Glomerular visceral epithelial cell (primary cell): ENCODE measurements around the gene UCN.
A peak's percentile ranks its signal among the peaks of the same experiment; 100 is the strongest.
"Not testable (repeated sequence)": the region's sequence is repeated elsewhere in the genome, so short reads cannot be mapped to it uniquely, and the experiment has no call there.

Experiments used
- DNase-seq: peaks from one replicate; pipeline ENCODE4 v3.0.0-alpha.2; 2016; ENCODE audit errors: extremely low spot score

The UCN gene

GRCh38 chr2:27314709-27315108 lies 6.5 kb upstream of the UCN start:
- no peak for DNase-seq

- no peak for DNase-seq
Observed at GRCh38 chr2:27313882-27314645, 5.8 kb upstream of the UCN start.

- no peak for DNase-seq
Observed at GRCh38 chr2:27312152-27312551, 3.9 kb upstream of the UCN start.

GRCh38 chr2:27309651-27310050 lies 1.4 kb upstream of the UCN start:
- no peak for DNase-seq

GRCh38 chr2:27307545-27308358 lies 493 bp downstream of the UCN start:
- no peak for DNase-seq

- no peak for DNase-seq
Observed at GRCh38 chr2:27307287-27307544, 1.0 kb downstream of the UCN start.

- no peak for DNase-seq
Observed at GRCh38 chr2:27306573-27307286, 1.5 kb downstream of the UCN start.

GRCh38 chr2:27306136-27306535 lies 2.1 kb downstream of the UCN start:
- no peak for DNase-seq

- DNase-seq, result no peak
Observed at GRCh38 chr2:27305516-27305915, 2.7 kb downstream of the UCN start.

GRCh38 chr2:27304488-27305240 lies 3.6 kb downstream of the UCN start:
- DNase-seq, result no peak

- DNase-seq, result peak; percentile 54
Observed at GRCh38 chr2:27303093-27304025, 4.9 kb downstream of the UCN start.

- DNase-seq, result not testable (repeated sequence)
Observed at GRCh38 chr2:27300606-27301005, 7.6 kb downstream of the UCN start.

GRCh38 chr2:27298391-27299080 lies 9.7 kb downstream of the UCN start:
- DNase-seq, result no peak

GRCh38 chr2:27297195-27297594 lies 11.1 kb downstream of the UCN start:
- no peak for DNase-seq

- DNase-seq, result no peak
Observed at GRCh38 chr2:27296481-27296880, 11.8 kb downstream of the UCN start.

GRCh38 chr2:27294928-27295327 lies 13.3 kb downstream of the UCN start:
- DNase-seq, result no peak

GRCh38 chr2:27291865-27292264 lies 16.4 kb downstream of the UCN start:
- DNase-seq, result no peak

- no peak for DNase-seq
Observed at GRCh38 chr2:27290549-27290948, 17.7 kb downstream of the UCN start.

- DNase-seq, result no peak
Observed at GRCh38 chr2:27288610-27289009, 19.6 kb downstream of the UCN start.

- no peak for DNase-seq
Observed at GRCh38 chr2:27285481-27285880, 22.8 kb downstream of the UCN start.
